NCI-H524 (cell line): Measurements from ENCODE around the gene WDR90.

Experiments used
- DNase-seq, 2 experiments: peaks; one replicate each; lab custom pipeline; 2025; lab: John Stamatoyannopoulos, UW

WDR90 gene

GRCh38 chr16:626787-627453 is 22.2 kb upstream of the WDR90 start:
- no peak for DNase-seq

GRCh38 chr16:627454-628239 is 21.5 kb upstream of the WDR90 start:
- DNase-seq: no peak

- DNase-seq: no peak
Measured at GRCh38 chr16:628321-629061, 20.7 kb upstream of the WDR90 start.

GRCh38 chr16:629185-629832 is 19.9 kb upstream of the WDR90 start:
- DNase-seq: peak; percentile 78 to 94

GRCh38 chr16:629833-630248 is 19.3 kb upstream of the WDR90 start:
- peak in 1 of 2 experiments; percentile 55 for DNase-seq

GRCh38 chr16:630249-630814 is 18.8 kb upstream of the WDR90 start:
- DNase-seq: no peak

- no peak for DNase-seq
Measured at GRCh38 chr16:630815-631405, 18.3 kb upstream of the WDR90 start, which contains the start of gene WFIKKN1. WFIKKN1 (plus strand) TSS chr16:630985; CDS start chr16:631254, 269 bp downstream.

GRCh38 chr16:631808-632358 is 17.3 kb upstream of the WDR90 start:
- no peak for DNase-seq

- no peak for DNase-seq
Measured at GRCh38 chr16:632486-633335, 16.5 kb upstream of the WDR90 start.

- no peak for DNase-seq
Measured at GRCh38 chr16:633336-634050, 15.7 kb upstream of the WDR90 start.

- no peak for DNase-seq
Measured at GRCh38 chr16:634051-634670, 15.0 kb upstream of the WDR90 start.

- DNase-seq: no peak
Measured at GRCh38 chr16:634996-635395, 14.2 kb upstream of the WDR90 start.

- DNase-seq: no peak
Measured at GRCh38 chr16:635573-636205, 13.5 kb upstream of the WDR90 start.

- DNase-seq: peak; percentile 96 to 97
Measured at GRCh38 chr16:636206-637080, 12.7 kb upstream of the WDR90 start, which contains the start of gene METTL26. METTL26 (minus strand) TSS chr16:636305; CDS start chr16:636290, 15 bp downstream.

GRCh38 chr16:637081-638018 is 11.8 kb upstream of the WDR90 start:
- DNase-seq: peak; percentile 21 to 55

GRCh38 chr16:638034-638543 is 11.1 kb upstream of the WDR90 start:
- DNase-seq: no peak
